IPS-15b (cell line): ENCODE data around the gene CEACAM18.

Experiments
- H3K27me3 ChIP-seq: one replicate; pipeline ENCODE4 v1.6.1; 2013; ENCODE audit warnings: low read length; ENCODE audit not compliant: control insufficient read depth, insufficient read depth
- H3K36me3 ChIP-seq: one replicate; pipeline ENCODE4 v1.6.1; 2013; ENCODE audit warnings: low read length; ENCODE audit not compliant: control insufficient read depth, insufficient read depth
- H3K4me1 ChIP-seq: one replicate; pipeline ENCODE4 v1.6.1; 2013; ENCODE audit warnings: mild to moderate bottlenecking, low read length; ENCODE audit not compliant: control insufficient read depth, insufficient read depth
- H3K4me3 ChIP-seq: one replicate; pipeline ENCODE4 v1.5.1; 2013; ENCODE audit warnings: low read depth, low read length
- H3K9ac ChIP-seq: one replicate; pipeline ENCODE4 v1.6.1; 2013; ENCODE audit warnings: low read depth, mild to moderate bottlenecking, low read length
- H3K9me3 ChIP-seq: one replicate; pipeline ENCODE4 v1.6.1; 2013; ENCODE audit warnings: mild to moderate bottlenecking, low read length; ENCODE audit not compliant: control insufficient read depth, insufficient read depth

Gene CEACAM18

DNA sequence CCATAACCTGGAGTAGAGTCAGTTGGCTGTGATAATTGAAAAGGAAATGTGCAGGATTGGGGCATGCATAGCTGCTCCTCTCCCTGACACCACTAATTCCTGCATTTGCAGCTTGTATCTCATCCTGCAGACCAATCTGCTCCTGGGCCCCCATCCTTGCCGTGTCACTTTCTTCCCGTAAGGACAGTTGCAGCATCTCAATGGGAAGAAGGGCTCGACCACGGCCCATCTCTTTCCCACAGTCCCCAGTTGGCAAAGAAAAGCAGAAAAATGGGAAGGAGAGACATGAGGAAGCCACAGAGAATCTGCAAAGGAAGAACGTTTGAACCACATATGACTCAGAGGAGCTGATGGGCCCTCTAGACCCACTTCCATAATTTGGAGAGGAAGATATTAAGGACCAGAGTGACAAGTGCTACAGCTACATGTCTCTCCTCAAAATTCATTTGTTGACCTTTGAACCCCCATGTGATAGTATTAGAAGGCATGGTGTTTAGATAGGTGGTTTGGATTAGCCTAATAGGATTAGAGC is 25.0 kb downstream of the CEACAM18 start:
- H3K9me3 ChIP-seq, result no peaks in the 10 kb centered on the region
- no peaks in the 10 kb centered on the region for H3K4me1 ChIP-seq
- H3K36me3 ChIP-seq, result no peaks in the 10 kb centered on the region
- no peak overlapping the region for H3K9ac ChIP-seq
- no peak overlapping the region for H3K4me3 ChIP-seq
- peaks cover 2% of the 10 kb centered on the region for H3K27me3 ChIP-seq

- H3K9me3 ChIP-seq, result no peaks in the 10 kb centered on the region
- H3K4me3 ChIP-seq, result no peak overlapping the region
- no peak overlapping the region for H3K9ac ChIP-seq
- H3K27me3 ChIP-seq, result no peaks in the 10 kb centered on the region
- H3K36me3 ChIP-seq, result no peaks in the 10 kb centered on the region
- H3K4me1 ChIP-seq, result no peaks in the 10 kb centered on the region
Measured at GRCh38 chr19:51503896-51504295, 25.6 kb downstream of the CEACAM18 start.

DNA sequence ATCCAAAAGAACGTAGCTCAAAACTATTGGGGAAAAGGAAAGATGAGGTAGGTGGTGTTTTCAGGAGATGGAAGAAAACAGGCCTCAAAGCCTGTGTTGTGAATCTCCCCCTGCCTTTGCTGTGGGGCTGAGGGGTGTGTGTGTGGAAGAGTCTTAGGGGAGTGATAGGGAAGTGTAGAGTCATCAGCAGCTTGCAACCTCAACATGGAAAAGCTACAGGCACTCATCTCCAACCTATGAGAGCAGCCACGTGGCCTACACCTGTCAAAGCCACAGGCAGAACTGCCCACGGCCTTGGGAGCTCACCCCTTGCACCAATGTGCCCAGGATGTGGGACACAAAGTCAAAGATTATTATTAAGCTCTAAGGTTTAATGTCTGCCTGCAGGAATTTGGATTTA is 27.6 kb downstream of the CEACAM18 start:
- no peaks in the 10 kb centered on the region for H3K9me3 ChIP-seq
- H3K36me3 ChIP-seq, result no peaks in the 10 kb centered on the region
- no peak overlapping the region for H3K9ac ChIP-seq
- H3K4me1 ChIP-seq, result no peaks in the 10 kb centered on the region
- H3K4me3 ChIP-seq, result no peak overlapping the region
- no peaks in the 10 kb centered on the region for H3K27me3 ChIP-seq

- H3K9me3 ChIP-seq, result no peaks in the 10 kb centered on the region
- no peaks in the 10 kb centered on the region for H3K36me3 ChIP-seq
- peaks cover under 1% of the 10 kb centered on the region for H3K27me3 ChIP-seq
- no peaks in the 10 kb centered on the region for H3K4me1 ChIP-seq
- no peak overlapping the region for H3K9ac ChIP-seq
- H3K4me3 ChIP-seq, result no peak overlapping the region
Measured at GRCh38 chr19:51507192-51507591, 28.9 kb downstream of the CEACAM18 start.

GRCh38 chr19:51507640-51508058 is 29.3 kb downstream of the CEACAM18 start:
- Histone ChIP-seq H3K4me1 (no peaks in the 10 kb centered on the region), H3K27me3 (peaks cover 4% of the 10 kb centered on the region), H3K4me3 (no peak overlapping the region), H3K9me3 (no peaks in the 10 kb centered on the region), H3K36me3 (no peaks in the 10 kb centered on the region), H3K9ac (no peak overlapping the region)

DNA sequence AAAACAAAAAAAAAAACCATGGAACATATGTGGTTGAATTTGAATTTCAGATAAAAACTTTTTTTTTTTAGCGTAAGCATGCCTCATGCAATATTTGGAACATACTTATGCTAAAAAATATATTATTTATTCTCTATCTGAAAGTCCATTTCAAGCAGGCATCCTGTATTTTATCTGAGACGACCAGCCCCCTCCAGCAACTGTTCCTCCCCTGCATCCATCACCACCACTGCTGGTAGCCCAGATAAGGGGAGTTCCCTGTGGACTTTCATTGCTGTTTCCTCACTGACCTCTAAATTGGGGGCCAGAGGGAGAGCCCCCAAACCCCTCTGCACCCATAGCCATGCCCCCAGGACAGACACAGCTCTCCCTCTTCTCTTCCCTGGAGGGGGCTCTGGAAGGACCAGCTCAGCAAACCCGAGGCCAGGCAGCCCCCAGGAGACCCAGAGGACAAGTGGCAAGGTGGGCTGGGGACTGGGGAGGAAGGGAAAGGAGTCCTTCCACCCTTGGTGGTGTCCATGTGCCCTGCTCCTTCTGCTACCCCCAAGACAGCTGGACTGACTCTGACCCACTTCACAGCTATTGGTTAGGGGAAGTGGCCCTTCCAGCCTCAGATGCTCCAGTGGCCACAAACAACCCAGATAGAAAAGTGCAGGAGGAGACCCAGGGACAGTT is 29.9 kb downstream of the CEACAM18 start:
- no peaks in the 10 kb centered on the region for H3K4me1 ChIP-seq
- H3K9ac ChIP-seq, result no peak overlapping the region
- H3K36me3 ChIP-seq, result no peaks in the 10 kb centered on the region
- H3K4me3 ChIP-seq, result no peak overlapping the region
- H3K9me3 ChIP-seq, result no peaks in the 10 kb centered on the region
- peaks cover 6% of the 10 kb centered on the region for H3K27me3 ChIP-seq

DNA sequence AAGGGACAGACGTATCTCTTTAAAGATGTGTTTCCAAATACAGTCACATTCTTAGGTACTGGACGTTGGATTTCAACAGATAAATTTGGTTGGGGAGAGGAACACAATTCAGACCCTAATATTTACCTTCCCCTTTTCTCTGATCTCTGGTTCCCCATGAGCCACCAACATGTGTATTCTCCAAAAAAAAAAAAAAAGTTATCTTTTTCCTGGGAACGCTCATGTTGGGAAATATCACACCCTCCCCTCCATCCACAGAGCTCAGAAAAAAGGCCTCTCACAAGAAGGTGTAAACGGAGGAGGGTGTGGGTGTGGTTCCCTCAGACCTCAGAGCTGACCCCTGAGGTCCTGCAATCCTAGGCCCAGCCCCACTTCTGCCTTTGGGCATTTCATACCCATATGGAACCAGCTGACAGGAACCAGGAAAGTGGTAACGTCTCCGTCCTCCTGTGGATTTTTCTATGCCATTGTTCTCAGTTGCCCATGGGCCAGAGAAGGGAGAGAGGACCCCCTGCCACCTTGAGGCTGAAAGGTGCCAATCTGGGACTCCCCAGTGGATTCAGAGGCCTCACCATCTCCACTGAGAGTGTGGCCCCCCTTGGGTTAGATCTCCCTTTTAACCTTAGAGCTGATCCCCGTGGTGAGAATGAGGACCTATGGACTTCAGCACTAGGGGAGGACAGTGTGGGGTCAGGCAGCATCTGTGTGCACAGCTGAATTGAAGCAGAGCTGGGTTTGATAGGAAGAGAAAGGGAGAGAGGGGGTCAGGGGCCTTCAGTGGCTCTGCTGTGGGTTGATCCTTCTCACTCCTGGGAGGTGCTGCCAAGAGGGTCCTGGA is 31.7 kb downstream of the CEACAM18 start:
- no peaks in the 10 kb centered on the region for H3K9me3 ChIP-seq
- H3K36me3 ChIP-seq, result no peaks in the 10 kb centered on the region
- H3K27me3 ChIP-seq, result peaks cover 6% of the 10 kb centered on the region
- H3K4me1 ChIP-seq, result no peaks in the 10 kb centered on the region
- no peak overlapping the region for H3K9ac ChIP-seq
- H3K4me3 ChIP-seq, result no peak overlapping the region

GRCh38 chr19:51511353-51511752 is 33.0 kb downstream of the CEACAM18 start:
- peaks cover 6% of the 10 kb centered on the region for H3K27me3 ChIP-seq
- no peaks in the 10 kb centered on the region for H3K9me3 ChIP-seq
- no peak overlapping the region for H3K4me3 ChIP-seq
- no peak overlapping the region for H3K9ac ChIP-seq
- no peaks in the 10 kb centered on the region for H3K36me3 ChIP-seq
- H3K4me1 ChIP-seq, result no peaks in the 10 kb centered on the region

DNA sequence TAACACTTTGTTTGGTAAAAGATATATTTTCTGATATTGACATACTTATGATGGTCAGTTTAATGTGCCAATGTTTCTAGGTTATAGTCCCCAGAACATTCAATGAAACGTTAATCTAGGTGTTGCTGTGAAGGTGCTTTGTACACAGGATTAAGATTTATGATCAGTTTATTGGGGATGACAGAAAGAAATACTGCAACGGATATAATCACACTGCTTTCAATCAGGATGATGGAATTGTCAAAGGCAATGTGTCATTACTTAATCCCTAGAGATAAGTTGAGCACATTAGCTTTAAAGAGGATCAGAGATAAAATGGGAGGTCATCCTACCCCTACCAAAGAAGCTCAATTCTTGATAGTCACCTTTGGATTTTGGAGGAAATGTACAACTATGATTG is 35.6 kb downstream of the CEACAM18 start:
- no peak overlapping the region for H3K4me3 ChIP-seq

GRCh38 chr19:51514866-51515481 is 36.6 kb downstream of the CEACAM18 start:
- no peaks in the 10 kb centered on the region for H3K4me1 ChIP-seq
- H3K9ac ChIP-seq, result no peak overlapping the region
- no peak overlapping the region for H3K4me3 ChIP-seq
- H3K36me3 ChIP-seq, result no peaks in the 10 kb centered on the region
- H3K27me3 ChIP-seq, result peaks cover 6% of the 10 kb centered on the region
- H3K9me3 ChIP-seq, result no peaks in the 10 kb centered on the region

More for the DNA sequence above, 35.6 kb downstream of the CEACAM18 start:
- H3K9ac ChIP-seq, result no peak overlapping the region
- H3K9me3 ChIP-seq, result no peaks in the 10 kb centered on the region
- no peaks in the 10 kb centered on the region for H3K36me3 ChIP-seq
- H3K4me1 ChIP-seq, result no peaks in the 10 kb centered on the region
- H3K27me3 ChIP-seq, result peaks cover 6% of the 10 kb centered on the region

DNA sequence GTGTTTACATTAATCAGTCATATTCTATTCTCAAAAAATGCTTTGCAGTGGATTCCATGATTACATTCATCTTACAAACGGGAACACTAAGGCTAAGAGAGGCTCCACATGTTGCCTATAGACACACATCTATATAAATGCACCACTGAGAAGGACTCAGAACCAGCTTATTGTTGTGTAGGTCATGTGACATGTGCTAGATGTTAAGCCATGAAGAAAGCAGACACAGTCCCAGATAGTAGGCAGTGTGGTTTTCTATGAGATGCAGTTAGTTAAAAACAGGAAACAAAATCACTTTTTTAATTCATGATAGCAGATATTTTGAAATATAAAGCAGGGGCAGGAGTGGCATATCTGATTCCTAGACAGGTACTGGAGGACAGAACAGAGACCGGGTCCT is 42.4 kb downstream of the CEACAM18 start:
- Histone ChIP-seq H3K4me1 (no peaks in the 10 kb centered on the region), H3K36me3 (no peaks in the 10 kb centered on the region), H3K9ac (no peak overlapping the region), H3K9me3 (no peaks in the 10 kb centered on the region), H3K4me3 (no peak overlapping the region), H3K27me3 (no peaks in the 10 kb centered on the region)
